ENCODE measurements around the gene FAM120B.

Gene FAM120B

DNA sequence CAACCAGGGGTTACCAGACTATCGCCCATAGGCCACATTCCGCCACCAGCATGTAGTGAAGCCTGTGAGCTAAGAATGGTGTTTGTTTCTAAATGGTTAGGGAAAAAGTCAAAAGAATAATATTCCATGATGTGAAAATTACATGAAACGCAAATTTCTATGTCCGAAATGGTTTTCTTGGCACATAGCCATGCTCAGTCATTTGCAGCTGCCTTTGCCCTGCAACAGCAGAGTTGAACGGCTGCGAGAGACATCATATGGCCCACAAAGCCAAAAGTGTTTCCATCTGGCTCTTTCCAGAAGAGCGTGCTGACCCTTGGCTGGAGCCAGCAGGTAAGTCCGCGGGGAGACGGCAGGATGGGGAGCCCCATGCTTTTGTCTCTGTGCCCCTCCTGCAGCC lies 60.7 kb downstream of the FAM120B start:
- DNase-seq (ENCODE audit: insufficient read length, low spot score), result no peak
- TF ChIP-seq, protein P1, sequence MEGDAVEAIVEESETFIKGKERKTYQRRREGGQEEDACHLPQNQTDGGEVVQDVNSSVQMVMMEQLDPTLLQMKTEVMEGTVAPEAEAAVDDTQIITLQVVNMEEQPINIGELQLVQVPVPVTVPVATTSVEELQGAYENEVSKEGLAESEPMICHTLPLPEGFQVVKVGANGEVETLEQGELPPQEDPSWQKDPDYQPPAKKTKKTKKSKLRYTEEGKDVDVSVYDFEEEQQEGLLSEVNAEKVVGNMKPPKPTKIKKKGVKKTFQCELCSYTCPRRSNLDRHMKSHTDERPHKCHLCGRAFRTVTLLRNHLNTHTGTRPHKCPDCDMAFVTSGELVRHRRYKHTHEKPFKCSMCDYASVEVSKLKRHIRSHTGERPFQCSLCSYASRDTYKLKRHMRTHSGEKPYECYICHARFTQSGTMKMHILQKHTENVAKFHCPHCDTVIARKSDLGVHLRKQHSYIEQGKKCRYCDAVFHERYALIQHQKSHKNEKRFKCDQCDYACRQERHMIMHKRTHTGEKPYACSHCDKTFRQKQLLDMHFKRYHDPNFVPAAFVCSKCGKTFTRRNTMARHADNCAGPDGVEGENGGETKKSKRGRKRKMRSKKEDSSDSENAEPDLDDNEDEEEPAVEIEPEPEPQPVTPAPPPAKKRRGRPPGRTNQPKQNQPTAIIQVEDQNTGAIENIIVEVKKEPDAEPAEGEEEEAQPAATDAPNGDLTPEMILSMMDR (IDR thresholded peaks at IDR 0.05; ENCODE audit: insufficient read depth, missing control alignments), result no peak
- FAIRE-seq, result no peak

DNA sequence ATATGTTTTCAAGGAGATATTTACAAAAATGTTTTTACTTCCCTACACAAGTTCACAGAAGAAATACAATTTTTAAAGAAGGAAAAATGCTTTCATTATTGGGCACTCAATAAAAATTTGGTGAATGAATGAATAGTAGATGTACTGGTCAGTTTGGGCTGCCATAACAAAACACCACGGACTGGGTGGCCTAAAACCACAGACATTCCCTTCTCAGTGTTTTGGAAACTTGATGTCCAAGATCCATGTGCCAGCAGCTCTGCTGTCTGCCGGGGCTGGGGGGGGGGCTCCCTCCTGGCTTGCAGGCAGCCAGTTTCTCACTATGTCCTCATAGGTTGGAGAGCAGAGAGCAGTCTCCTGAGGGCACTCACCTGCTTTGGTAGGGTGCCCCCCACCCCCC lies 62.0 kb downstream of the FAM120B start:
- DNase-seq (ENCODE audit: insufficient read length, low spot score) (no peak), FAIRE-seq (no peak)
- TF ChIP-seq, protein P1 (IDR thresholded peaks at IDR 0.05; ENCODE audit: insufficient read depth, missing control alignments), result no peak

DNA sequence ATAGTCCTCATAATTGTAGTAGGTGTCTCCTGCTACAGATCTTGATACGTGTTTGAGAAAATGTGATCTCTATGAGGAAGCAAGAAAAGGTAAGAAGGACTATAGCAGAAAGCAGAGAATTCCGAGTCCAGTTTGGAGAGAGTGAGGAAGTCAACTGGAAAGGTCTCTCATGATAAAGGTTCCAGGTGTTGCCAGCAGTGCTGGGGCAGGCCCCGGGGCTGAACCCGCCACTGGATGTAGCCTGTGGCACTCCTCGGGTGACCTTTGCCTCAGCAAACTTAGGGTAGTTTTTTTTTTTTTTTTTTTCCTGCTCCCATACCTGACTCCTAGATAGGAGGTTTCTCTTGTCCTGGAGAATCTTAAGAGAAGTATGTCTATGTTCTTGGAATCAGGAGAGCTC lies 62.8 kb downstream of the FAM120B start:
- no peak for FAIRE-seq

DNA sequence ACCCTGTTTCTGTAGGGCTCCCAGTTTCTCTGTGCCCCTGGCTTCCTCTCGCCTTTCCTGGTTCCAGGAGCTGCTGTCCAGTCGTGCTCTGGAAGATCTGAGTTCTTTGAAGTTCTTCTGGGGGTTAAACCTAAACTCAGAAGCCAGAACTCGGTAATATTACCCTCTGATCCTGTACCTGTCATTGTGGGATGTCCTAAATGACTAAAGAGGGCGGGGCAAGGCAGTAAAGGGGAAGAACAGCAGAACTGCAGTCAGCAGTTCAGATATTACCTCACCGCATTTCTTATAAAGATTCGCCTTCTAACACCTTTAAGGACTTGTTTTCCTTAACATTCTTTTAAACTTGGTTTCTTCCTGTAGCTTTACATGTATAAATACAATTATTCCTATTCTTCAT lies 63.9 kb downstream of the FAM120B start:
- FAIRE-seq, result no peak
- DNase-seq (ENCODE audit: insufficient read length, low spot score), result no peak
- TF ChIP-seq, protein P1 (IDR thresholded peaks at IDR 0.05; ENCODE audit: insufficient read depth, missing control alignments), result no peak

More for the DNA sequence above, 62.8 kb downstream of the FAM120B start:
- TF ChIP-seq, protein P1 (IDR thresholded peaks at IDR 0.05; ENCODE audit: insufficient read depth, missing control alignments), result no peak
- no peak for DNase-seq (ENCODE audit: insufficient read length, low spot score)

DNA sequence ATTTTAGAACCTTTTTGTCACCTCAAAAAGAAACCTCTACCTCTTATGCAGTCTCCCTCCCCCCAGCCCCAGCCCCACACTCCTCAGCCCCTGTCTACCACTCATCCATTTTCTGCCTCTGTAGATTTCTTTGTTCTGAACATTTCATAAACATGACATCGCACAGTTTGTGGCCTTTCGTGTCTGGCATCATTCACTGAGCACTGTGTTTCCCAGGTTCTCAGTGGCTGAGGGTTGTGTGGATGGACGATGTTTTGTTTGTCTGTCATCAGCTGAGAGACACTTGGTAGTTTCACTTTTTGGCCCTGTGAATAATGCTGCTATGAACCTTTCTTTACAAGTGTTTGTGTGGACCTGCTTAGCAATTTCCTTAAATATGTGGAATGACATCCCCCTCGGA lies 64.5 kb downstream of the FAM120B start:
- no peak for FAIRE-seq
- DNase-seq (ENCODE audit: insufficient read length, low spot score), result no peak
- TF ChIP-seq, protein P1 (IDR thresholded peaks at IDR 0.05; ENCODE audit: insufficient read depth, missing control alignments), result no peak

DNA sequence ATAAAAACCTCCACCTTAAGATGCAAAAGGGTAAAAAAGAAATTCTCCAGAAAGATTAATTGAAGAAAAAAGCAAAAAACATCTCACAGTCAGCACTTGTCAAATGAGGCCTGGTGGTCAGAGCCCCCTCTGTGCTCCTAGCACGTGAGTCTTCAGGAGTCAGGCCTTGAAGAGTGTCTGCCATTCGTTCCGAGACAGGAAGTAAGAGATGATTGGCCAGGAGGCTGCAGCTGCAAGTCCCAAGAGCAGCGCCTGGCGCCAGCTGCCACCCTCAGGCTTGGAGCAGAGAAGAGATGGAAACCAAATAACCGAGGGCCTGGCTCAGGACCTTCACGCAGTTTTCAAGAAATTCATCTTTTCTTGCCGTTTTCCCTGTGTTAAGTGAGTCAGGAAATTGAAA lies 65.0 kb downstream of the FAM120B start:
- TF ChIP-seq, protein P1 (IDR thresholded peaks at IDR 0.05; ENCODE audit: insufficient read depth, missing control alignments), result no peak
- no peak for FAIRE-seq
- DNase-seq (ENCODE audit: insufficient read length, low spot score), result no peak

DNA sequence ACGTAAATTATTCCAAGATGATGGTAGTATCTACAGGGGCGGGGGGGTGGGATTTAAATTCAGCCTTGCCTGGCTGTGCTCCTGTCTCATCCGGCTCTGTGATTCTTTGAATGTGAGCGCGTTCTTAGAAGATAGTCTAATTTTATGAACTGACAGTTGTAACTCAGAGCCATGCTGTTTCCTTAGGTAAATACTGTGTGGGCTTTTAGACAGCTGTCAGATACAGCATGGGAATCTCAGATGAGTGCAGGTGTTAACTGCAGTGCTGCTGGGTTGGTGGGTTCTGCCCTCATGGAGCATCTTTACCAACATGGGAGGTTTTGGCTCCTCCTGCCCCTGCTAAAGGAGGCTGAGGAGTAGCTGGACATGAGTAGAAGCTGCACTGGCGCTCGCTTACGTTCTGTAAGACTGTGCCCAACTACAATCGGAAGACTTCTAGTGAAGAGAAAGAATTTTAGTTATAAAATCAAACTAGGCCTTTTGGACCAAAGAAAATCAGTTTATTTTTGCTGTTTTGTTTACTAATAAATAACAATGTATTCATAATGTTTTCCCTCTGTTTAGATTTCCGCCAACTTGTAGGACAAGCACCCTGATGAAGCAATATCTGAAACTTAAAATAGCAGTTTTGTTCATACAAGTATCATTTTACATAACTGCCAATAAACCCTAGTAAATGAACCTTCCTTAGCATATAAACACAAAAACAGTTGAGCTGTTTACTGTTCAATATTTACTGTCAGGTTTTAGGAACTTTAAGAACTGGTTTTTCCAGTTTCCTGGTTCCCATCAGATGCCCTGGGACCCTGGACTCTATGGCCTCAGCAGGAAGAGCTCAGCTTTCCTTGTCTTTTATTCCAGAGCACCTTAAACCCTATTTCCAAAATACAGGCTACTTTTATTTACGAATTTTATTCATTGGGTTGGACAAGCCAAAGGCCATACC lies 66.1 kb downstream of the FAM120B start:
- DNase-seq (ENCODE audit: insufficient read length, low spot score) (no peak), FAIRE-seq (no peak)
- TF ChIP-seq, protein P1 (IDR thresholded peaks at IDR 0.05; ENCODE audit: insufficient read depth, missing control alignments), result no peak

Data from D721Med (cell line).